Cardiac fibroblast (primary cell): ENCODE measurements around the gene NDUFAF8.

Source experiments
- DNase-seq, 2 donors: peaks; one replicate each; pipeline versions ENCODE4 v3.0.0 to v3.0.0-alpha.2; 2010; ENCODE audit warnings: low read depth in 2 of 2
- H3K4me3 ChIP-seq, 2 donors: replicated peaks in 1 of 2; 1 replicate in 1 of 2; 2 replicates in 1 of 2; pipeline ENCODE4 v1.5.1; 2011; ENCODE audit warnings: low read depth in 2 of 2, low read length in 2 of 2, mild to moderate bottlenecking in 2 of 2, moderate library complexity in 1 of 2
- TF ChIP-seq, protein P1 (sequence below): IDR thresholded peaks from one replicate; pipeline ENCODE4 v1.5.1; 2011; ENCODE audit warnings: low read depth, mild to moderate bottlenecking, low read length, inconsistent platforms

The NDUFAF8 gene

DNA sequence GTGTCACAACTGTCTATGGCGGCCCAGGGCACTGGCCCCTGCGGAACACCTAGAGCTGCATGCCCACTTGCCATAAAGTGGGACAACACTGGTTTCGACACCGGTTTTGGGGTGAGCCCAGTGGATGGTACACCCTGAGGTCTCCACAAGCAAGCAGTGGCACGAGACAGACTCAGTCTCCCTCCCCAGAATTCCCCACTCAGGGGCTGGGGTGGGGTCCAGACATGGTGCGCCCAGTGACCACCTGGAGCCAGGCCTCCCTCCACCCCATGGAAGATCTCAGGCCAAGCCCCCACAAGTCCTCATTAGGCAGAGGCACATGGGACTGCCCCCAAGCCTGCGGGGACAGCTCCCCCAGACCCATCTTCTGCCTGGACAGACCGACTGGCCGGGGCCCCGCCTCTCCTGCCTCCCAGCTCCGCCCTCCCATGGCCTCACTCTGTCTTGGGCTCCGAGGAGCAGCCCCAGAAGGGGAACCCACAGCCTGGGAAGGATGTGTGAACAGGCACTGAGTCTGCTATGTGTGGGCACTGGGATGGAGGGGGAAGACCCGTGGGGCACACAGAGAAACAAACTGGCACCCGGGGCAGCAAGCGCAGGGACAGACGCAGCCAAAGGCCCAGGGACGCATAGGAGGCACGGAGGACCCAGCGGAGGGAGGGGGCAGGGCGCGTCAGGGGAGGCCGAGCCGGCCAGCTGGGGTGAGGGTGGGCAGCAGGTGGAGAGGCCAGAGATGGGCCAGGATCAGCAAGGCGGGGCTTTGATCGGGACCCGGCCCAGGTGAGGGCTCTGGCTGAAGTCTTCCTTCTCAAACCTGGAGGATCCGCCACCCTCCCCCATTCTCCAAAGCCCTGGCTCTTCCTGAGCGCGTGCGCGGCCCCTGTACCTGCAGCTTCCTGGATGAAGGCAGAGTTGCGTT, 3.0 kb upstream of the NDUFAF8 start:
- H3K4me3 ChIP-seq = no peak overlapping the region
- DNase-seq = no peak
- TF ChIP-seq, protein P1, sequence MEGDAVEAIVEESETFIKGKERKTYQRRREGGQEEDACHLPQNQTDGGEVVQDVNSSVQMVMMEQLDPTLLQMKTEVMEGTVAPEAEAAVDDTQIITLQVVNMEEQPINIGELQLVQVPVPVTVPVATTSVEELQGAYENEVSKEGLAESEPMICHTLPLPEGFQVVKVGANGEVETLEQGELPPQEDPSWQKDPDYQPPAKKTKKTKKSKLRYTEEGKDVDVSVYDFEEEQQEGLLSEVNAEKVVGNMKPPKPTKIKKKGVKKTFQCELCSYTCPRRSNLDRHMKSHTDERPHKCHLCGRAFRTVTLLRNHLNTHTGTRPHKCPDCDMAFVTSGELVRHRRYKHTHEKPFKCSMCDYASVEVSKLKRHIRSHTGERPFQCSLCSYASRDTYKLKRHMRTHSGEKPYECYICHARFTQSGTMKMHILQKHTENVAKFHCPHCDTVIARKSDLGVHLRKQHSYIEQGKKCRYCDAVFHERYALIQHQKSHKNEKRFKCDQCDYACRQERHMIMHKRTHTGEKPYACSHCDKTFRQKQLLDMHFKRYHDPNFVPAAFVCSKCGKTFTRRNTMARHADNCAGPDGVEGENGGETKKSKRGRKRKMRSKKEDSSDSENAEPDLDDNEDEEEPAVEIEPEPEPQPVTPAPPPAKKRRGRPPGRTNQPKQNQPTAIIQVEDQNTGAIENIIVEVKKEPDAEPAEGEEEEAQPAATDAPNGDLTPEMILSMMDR = no peak

DNA sequence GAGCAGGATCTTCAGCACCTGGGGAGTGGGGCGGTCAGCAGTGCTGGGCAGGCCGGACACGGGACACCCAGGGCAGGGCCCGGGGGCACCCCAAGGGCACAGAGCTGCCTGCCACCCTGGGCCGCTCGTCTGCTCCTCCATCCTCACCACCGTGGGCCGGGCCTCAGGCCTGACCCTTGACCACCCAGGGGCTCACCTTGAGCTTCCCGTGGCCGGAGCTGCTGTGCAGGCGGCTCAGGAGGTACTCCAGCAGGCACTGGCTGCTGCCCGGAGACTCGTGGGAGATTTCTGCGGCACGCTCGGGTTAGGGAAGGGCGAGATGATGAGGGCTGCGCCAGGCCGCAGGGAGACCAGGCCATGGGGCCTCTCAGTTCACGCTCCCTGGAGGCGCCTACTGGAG, 2.3 kb upstream of the NDUFAF8 start:
- TF ChIP-seq, protein P1 = no peak
- no peak for DNase-seq
- no peak overlapping the region for H3K4me3 ChIP-seq

DNA sequence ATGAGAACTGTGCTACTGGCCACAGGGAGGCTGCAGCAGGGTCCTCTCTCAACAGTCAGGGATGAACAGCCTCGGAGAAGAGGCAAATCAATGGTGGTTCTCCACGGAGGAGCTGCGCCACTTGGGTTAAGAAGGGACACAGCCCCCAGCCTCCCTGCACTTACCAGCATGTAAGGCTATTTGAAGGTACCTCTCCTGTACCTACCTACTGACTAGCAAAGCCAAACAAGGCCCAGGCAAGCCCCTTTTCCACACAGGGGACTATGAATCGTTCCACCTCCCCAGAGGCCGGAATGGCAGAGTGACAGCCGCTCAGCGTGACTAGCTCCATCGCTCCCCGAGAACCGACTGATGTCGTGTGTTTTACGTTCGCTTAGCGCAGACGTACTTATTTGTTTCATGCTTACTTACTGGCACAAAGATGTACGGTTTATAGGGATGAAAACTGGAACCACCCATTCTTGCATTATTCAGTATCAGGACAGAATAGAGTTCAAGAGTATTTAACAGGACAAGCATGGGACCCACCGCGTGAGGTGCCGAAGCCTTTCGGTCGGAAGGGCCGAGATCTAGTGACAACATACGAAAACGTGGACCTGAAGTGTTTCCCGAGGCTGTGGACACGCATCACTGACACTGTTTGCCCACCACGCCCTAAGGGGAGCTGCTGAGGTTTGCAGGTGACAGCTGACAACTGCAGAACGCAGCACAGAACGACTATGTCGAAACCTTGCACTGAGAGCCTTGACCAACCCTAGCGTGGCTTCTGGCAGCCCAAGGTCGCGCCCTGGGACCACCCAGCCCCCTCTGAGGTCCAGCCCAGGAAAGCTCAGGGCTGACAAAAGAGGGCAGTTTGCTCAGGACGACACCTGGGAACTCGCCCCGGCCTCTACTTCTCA, 1.3 kb upstream of the NDUFAF8 start:
- H3K4me3 ChIP-seq = peak overlapping the region; percentile 85 to 86
- TF ChIP-seq, protein P1 = no peak
- DNase-seq = no peak

DNA sequence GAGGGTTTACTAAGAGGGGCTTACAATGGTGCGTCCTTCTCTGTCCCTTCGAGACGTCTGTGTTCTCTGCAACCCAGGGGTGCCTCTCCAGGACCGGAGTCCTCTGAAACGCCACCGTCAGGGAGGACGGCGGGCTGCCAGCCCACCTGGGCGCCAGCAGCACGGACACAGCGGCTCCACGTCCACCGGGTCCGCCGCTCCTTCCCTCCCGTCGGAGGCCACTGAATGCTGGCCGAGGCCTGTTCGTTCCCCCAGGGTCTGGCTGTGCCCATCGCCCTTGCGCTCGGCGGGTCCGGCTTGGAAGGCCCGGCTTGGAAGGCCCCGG, 666 bp upstream of the NDUFAF8 start:
- no peak for DNase-seq
- TF ChIP-seq, protein P1 = no peak
- H3K4me3 ChIP-seq = peak overlapping the region; percentile 85 to 86

DNA sequence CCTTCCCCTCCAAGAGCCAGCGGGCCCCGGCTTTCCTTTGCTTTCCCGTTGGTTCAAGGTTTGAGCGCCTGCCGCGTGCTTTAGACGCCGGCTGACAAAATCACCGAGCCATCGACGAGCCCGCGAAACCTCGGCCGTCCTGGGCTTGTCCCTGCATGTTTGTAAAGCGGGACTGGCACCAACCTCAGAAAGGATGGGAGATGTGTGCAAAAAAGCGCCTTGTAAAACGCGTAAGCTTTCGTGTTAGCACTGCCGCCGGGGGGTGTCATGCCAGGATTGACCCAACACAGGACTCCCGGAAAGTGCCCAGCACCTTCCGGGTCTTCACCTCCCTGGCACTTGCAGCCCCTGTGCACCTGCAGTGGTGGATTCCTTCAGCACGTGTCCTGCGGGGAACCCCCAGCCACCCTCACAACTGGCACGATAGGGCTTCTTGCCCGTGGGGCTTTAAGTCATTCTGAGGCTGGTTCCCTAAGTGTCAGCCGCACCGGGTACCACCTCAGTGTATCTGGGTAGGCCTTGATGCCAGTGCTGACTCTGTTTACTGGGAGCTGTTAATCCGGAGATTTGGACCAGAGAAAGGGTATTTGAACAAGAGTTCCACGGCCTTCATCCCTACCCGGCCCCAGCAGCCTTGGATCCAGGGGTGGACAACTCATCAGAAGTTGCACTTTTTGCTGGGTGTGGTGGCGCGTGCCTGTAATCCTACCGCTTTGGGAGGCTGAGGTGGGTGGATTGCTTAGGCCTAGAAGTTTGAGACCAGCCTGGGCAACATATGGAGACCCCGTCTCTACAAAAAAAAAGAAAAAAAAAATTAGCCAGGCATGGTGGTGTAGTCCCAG, 817 bp downstream of the NDUFAF8 start:
- H3K4me3 ChIP-seq = peak overlapping the region; percentile 78 to 84
- peak in 1 of 2 donors; percentile 27 for DNase-seq
- TF ChIP-seq, protein P1 = no peak

DNA sequence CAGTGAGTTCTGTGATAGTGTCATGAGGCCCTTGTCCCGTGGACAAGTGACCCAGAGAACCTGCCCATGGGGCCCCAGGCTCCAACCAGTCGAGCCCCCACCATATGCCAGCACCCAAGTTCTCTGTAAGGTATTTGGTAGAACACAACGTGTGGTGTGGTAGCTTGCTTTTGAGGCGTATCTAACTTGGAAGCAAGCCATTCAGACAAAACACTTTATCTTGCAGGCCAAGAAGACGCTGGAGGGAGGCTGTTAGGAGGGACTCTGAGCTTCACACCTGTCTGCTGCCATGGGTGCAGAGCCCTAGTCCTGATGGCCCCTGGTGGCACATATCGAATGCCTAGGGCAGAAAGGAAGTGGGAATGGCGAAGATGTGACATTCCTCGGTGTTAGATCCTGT, 1.6 kb downstream of the NDUFAF8 start:
- TF ChIP-seq, protein P1 = no peak
- H3K4me3 ChIP-seq = no peak overlapping the region
- no peak for DNase-seq
